GM12878 (cell line): ENCODE measurements around the gene ACHE. TPM values are rescaled to one million over a fixed set of nuclear protein-coding genes. Genes with fewer than 3 reads are reported as not detected.

ENCODE experiments used
- ATAC-seq: fragments of 200-7000 bp; cut with Tn5 transposase; 3 replicates; pipeline ENCODE4 v1.9.1; 2020; ENCODE audit warnings: mild to moderate bottlenecking, moderate library complexity
- BruUV-seq: library from RNA; stranded (reverse); fragments of 400-500 nt; replicated peaks from 2 replicates; lab custom pipeline; 2021; lab: Mats Ljungman, UMichigan
- CTCF ChIA-PET: fragments of 300-600 bp; sonication (Branson Sonifier 250); formaldehyde crosslinking; extraction: SDS; loops from one replicate; lab custom pipeline; 2021; ENCODE audit warnings: inconsistent platforms; lab: Yijun Ruan, JAX
- POLR2A ChIA-PET: fragments of 350-600 bp; formaldehyde crosslinking; extraction: SDS; loops from one replicate; lab custom pipeline; 2021; ENCODE audit warnings: inconsistent platforms; lab: Charles Lee
- RAD21 ChIA-PET: fragments of 300-600 bp; sonication (Branson Sonifier 250); formaldehyde crosslinking; loops from one replicate; lab custom pipeline; 2023; ENCODE audit warnings: antibody characterized with exemption; ENCODE audit not compliant: unreplicated experiment; lab: Charles Lee
- SMC1A ChIA-PET: fragments of 300-600 bp; sonication (Branson Sonifier 250); formaldehyde crosslinking; loops from one replicate; lab custom pipeline; 2023; ENCODE audit not compliant: unreplicated experiment, uncharacterized antibody; lab: Charles Lee
- DNase-seq: peaks from one replicate; pipeline ENCODE4 v3.0.0-alpha.2; 2011; ENCODE audit warnings: low read depth, low spot score
- FAIRE-seq: peaks from 3 replicates; lab custom pipeline; 2011; peaks lifted over from hg19 to GRCh38; lab: Jason Lieb, UNC
- H2AFZ ChIP-seq: 2 replicates; pipeline ENCODE4 v1.6.0; 2011; ENCODE audit warnings: low read depth, low read length, control low read depth; ENCODE audit not compliant: control insufficient read depth
- H3K27ac ChIP-seq: 2 replicates; pipeline ENCODE4 v1.5.1; 2011; ENCODE audit warnings: control low read depth; ENCODE audit not compliant: control insufficient read depth, insufficient read depth
- H3K27me3 ChIP-seq, 2 experiments: replicated peaks in 1 of 2; 2 replicates each; pipeline versions ENCODE4 v1.6.0 to v1.6.1; 2011; ENCODE audit warnings: low read length in 1 of 2; ENCODE audit not compliant: control insufficient read depth in 2 of 2, insufficient read depth in 2 of 2
- H3K36me3 ChIP-seq, 2 experiments: 2 replicates each; pipeline ENCODE4 v1.5.1; 2011; ENCODE audit warnings: low read length in 1 of 2; ENCODE audit not compliant: control insufficient read depth in 2 of 2, insufficient read depth in 2 of 2
- H3K4me1 ChIP-seq: 2 replicates; pipeline ENCODE4 v1.6.1; 2011; ENCODE audit warnings: mild to moderate bottlenecking, low read length, moderate library complexity, mixed read lengths; ENCODE audit not compliant: control insufficient read depth, insufficient read depth
- H3K4me2 ChIP-seq: 2 replicates; pipeline ENCODE4 v1.6.0; 2011; ENCODE audit warnings: control low read depth; ENCODE audit not compliant: control insufficient read depth, insufficient read depth
- H3K4me3 ChIP-seq: fragments of 200-600 bp; sonication (generic); 2 replicates; pipeline ENCODE4 v1.5.1; 2016
- H3K79me2 ChIP-seq: 2 replicates; pipeline ENCODE4 v1.6.0; 2011; ENCODE audit warnings: low read length; ENCODE audit not compliant: control insufficient read depth, insufficient read depth
- H3K9ac ChIP-seq: 2 replicates; pipeline ENCODE4 v1.8.0; 2011; ENCODE audit warnings: low read length, control low read depth, mixed read lengths; ENCODE audit not compliant: control insufficient read depth, insufficient read depth
- H3K9me3 ChIP-seq: replicated peaks from 3 replicates; pipeline ENCODE4 v1.5.1; 2011; ENCODE audit warnings: mild to moderate bottlenecking, low read length; ENCODE audit not compliant: control insufficient read depth, insufficient read depth
- H4K20me1 ChIP-seq: 2 replicates; pipeline ENCODE4 v1.6.0; 2011; ENCODE audit not compliant: control insufficient read depth, insufficient read depth
- ATF3 ChIP-seq: IDR thresholded peaks from 2 replicates; pipeline ENCODE4 v1.6.1; 2011; ENCODE audit warnings: low read depth, mild to moderate bottlenecking, low read length, moderate library complexity, borderline replicate concordance; ENCODE audit errors: extremely low read depth
- FOS ChIP-seq: IDR thresholded peaks from 3 replicates; pipeline ENCODE4 v1.6.1; 2011; ENCODE audit warnings: borderline replicate concordance; ENCODE audit not compliant: insufficient read length; ENCODE audit errors: extremely low read depth
- IKZF2 ChIP-seq, 2 experiments: fragments of 450-650 bp; IDR thresholded peaks; 2 replicates each; pipeline ENCODE4 v1.6.1; 2017; ENCODE audit warnings: mild to moderate bottlenecking in 2 of 2, moderate library complexity in 2 of 2
- JUND ChIP-seq: IDR thresholded peaks from 2 replicates; pipeline ENCODE4 v1.6.1; 2012; ENCODE audit warnings: low read depth, mild to moderate bottlenecking, low read length, improper control_type of control experiment, moderate library complexity
- MTA3 ChIP-seq: IDR thresholded peaks from 2 replicates; pipeline ENCODE4 v1.6.1; 2012; ENCODE audit warnings: low read length, inconsistent platforms, borderline replicate concordance
- PBX3 ChIP-seq: IDR thresholded peaks from 2 replicates; pipeline ENCODE4 v1.6.1; 2011; ENCODE audit warnings: mild to moderate bottlenecking, low read depth, low read length, moderate library complexity; ENCODE audit not compliant: insufficient replicate concordance
- POLR2AphosphoS2 ChIP-seq: IDR thresholded peaks from 2 replicates; pipeline ENCODE4 v1.6.1; 2011; ENCODE audit warnings: low read depth, mild to moderate bottlenecking, low read length, improper control_type of control experiment, moderate library complexity
- RB1 ChIP-seq: fragments of 450-650 bp; formaldehyde crosslinking; IDR thresholded peaks from 2 replicates; pipeline ENCODE4 v1.6.1; 2017; ENCODE audit warnings: mild to moderate bottlenecking, borderline replicate concordance
- RELB ChIP-seq: fragments of 450-650 bp; IDR thresholded peaks from 2 replicates; pipeline ENCODE4 v1.6.1; 2017; ENCODE audit warnings: low read depth, mild to moderate bottlenecking, moderate library complexity
- SMAD1 ChIP-seq: fragments of 450-650 bp; IDR thresholded peaks from 2 replicates; pipeline ENCODE4 v1.6.1; 2018; ENCODE audit warnings: mild to moderate bottlenecking, low read depth; ENCODE audit not compliant: partially characterized antibody
- STAT1 ChIP-seq: fragments of 450-650 bp; conservative IDR thresholded peaks from 2 replicates; pipeline ENCODE4 v1.6.1; 2014; ENCODE audit warnings: antibody characterized with exemption, mild to moderate bottlenecking
- TARDBP ChIP-seq: IDR thresholded peaks from 2 replicates; pipeline ENCODE4 v1.6.1; 2016; ENCODE audit warnings: borderline replicate concordance
- YBX1 ChIP-seq: fragments of 450-650 bp; IDR thresholded peaks from 2 replicates; pipeline ENCODE4 v1.6.1; 2016; ENCODE audit warnings: antibody characterized with exemption
- WGBS: methylation state at CpG from one replicate; pipeline ENCODE4 v1.1.6; 2016; ENCODE audit warnings: low lambda C conversion rate; ENCODE audit not compliant: insufficient replicate concordance, insufficient coverage; ENCODE audit errors: missing lambda C conversion rate; 5-methylcytosine and 5-hydroxymethylcytosine counted together
- in situ Hi-C: fragments of 300-500 bp; cut with MboI; formaldehyde crosslinking; loops from 9 replicates; pipeline ENCODE4 v1.14.3; 2018; ENCODE audit warnings: mixed read lengths
- intact Hi-C: fragments of 100-400 bp; cut with micrococcal nuclease; formaldehyde crosslinking; loops from one replicate; pipeline ENCODE4 v1.14.2; 2022; ENCODE audit not compliant: unreplicated experiment
- polyA plus RNA-seq, 11 experiments: library from polyadenylated mRNA; depleted of rRNA in 4 of 11; unstranded in 6 of 11; stranded (reverse) in 5 of 11; fragments of >200 nt; fragmentation: Nextera tagmentation in 4 of 11; fragmentation: Illumina TruSeq in 1 of 11; extraction: Ambion mirVana in 4 of 11; extraction: Trizol in 1 of 11; gene quantifications; 1 replicate in 1 of 11; 2 replicates in 10 of 11; pipeline versions ENCODE4 v1.2.1 to v1.2.3, GENCODE V29; 2011 to 2016; ENCODE audit warnings: inconsistent platforms in 2 of 11, missing spikeins in 2 of 11, low read depth in 1 of 11
- total RNA-seq, 4 experiments: library from RNA; depleted of rRNA in 3 of 4; stranded (reverse); fragments of >200 nt in 3 of 4; fragmentation: Illumina TruSeq in 1 of 4; extraction: Trizol in 1 of 4; gene quantifications; 2 replicates each; pipeline versions ENCODE4 v1.2.1 to v1.2.3, GENCODE V29; 2013 to 2021
- TF ChIP-seq, protein P1 (sequence below): IDR thresholded peaks from 2 replicates; pipeline ENCODE4 v1.6.1; 2012; ENCODE audit warnings: low read depth, low read length, improper control_type of control experiment
- TF ChIP-seq, protein P2 (sequence below): IDR thresholded peaks from 2 replicates; pipeline ENCODE4 v1.6.1; 2012; ENCODE audit warnings: mild to moderate bottlenecking, low read depth, low read length

Gene ACHE
- total and polyA plus RNA-seq, 10 of the 15 experiments (the other 5 are each of a cell fraction or from before 2014, with no cell fraction given): 0.07 to 5.1 (median 2.3) TPM; not detected in 1

- RAD21 ChIA-PET: no interaction called here
- no TSS peak for BruUV-seq
- no peaks in the 10 kb centered on the region for H3K9me3 ChIP-seq
- CTCF ChIA-PET: no interaction called here
- ATAC-seq (no peak), FAIRE-seq (no peak), DNase-seq (no peak)
- H3K9ac ChIP-seq: no peak overlapping the region
- no peak overlapping the region for H3K4me3 ChIP-seq
- no peaks in the 10 kb centered on the region for H3K27me3 ChIP-seq
- POLR2A ChIA-PET: no interaction called here
- in situ Hi-C loops (no loop called here), intact Hi-C loops (no loop called here)
- no peak overlapping the region for H2AFZ ChIP-seq
- WGBS: 97% methylated on average over 5 of the region's 5 CpGs
- no peak for TF ChIP-seq RELB
- TF ChIP-seq, protein P1, sequence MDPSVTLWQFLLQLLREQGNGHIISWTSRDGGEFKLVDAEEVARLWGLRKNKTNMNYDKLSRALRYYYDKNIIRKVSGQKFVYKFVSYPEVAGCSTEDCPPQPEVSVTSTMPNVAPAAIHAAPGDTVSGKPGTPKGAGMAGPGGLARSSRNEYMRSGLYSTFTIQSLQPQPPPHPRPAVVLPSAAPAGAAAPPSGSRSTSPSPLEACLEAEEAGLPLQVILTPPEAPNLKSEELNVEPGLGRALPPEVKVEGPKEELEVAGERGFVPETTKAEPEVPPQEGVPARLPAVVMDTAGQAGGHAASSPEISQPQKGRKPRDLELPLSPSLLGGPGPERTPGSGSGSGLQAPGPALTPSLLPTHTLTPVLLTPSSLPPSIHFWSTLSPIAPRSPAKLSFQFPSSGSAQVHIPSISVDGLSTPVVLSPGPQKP: no peak
- no peak for TF ChIP-seq ATF3
- TF ChIP-seq YBX1: no peak
- no peak for TF ChIP-seq STAT1
- no peak for TF ChIP-seq PBX3
- TF ChIP-seq IKZF2 (IDR thresholded peaks at IDR 0.05): no peak
- TF ChIP-seq JUND: no peak
- TF ChIP-seq SMAD1: no peak
- TF ChIP-seq MTA3: no peak
- TF ChIP-seq POLR2AphosphoS2: no peak
- no peak for TF ChIP-seq RB1
- TF ChIP-seq TARDBP: no peak
- TF ChIP-seq, protein P2, sequence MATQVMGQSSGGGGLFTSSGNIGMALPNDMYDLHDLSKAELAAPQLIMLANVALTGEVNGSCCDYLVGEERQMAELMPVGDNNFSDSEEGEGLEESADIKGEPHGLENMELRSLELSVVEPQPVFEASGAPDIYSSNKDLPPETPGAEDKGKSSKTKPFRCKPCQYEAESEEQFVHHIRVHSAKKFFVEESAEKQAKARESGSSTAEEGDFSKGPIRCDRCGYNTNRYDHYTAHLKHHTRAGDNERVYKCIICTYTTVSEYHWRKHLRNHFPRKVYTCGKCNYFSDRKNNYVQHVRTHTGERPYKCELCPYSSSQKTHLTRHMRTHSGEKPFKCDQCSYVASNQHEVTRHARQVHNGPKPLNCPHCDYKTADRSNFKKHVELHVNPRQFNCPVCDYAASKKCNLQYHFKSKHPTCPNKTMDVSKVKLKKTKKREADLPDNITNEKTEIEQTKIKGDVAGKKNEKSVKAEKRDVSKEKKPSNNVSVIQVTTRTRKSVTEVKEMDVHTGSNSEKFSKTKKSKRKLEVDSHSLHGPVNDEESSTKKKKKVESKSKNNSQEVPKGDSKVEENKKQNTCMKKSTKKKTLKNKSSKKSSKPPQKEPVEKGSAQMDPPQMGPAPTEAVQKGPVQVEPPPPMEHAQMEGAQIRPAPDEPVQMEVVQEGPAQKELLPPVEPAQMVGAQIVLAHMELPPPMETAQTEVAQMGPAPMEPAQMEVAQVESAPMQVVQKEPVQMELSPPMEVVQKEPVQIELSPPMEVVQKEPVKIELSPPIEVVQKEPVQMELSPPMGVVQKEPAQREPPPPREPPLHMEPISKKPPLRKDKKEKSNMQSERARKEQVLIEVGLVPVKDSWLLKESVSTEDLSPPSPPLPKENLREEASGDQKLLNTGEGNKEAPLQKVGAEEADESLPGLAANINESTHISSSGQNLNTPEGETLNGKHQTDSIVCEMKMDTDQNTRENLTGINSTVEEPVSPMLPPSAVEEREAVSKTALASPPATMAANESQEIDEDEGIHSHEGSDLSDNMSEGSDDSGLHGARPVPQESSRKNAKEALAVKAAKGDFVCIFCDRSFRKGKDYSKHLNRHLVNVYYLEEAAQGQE: no peak
- no peak for TF ChIP-seq FOS
- no peaks in the 10 kb centered on the region for H3K79me2 ChIP-seq
- H3K4me2 ChIP-seq: no peak overlapping the region
- no peaks in the 10 kb centered on the region for H3K4me1 ChIP-seq
- SMC1A ChIA-PET: no interaction called here
- no peaks in the 10 kb centered on the region for H4K20me1 ChIP-seq
- no peak overlapping the region for H3K27ac ChIP-seq
- H3K36me3 ChIP-seq: no peaks in the 10 kb centered on the region
These were observed 12.8 kb upstream of the ACHE start for GRCh38 chr7:100908512-100908911.
